ENCODE data around the gene AASS. TPM values are rescaled to one million over a fixed set of nuclear protein-coding genes. Genes with fewer than 3 reads are reported as not detected.

AASS gene
- total RNA-seq = 23.9 and 33.2 TPM in 2 replicates

DNA sequence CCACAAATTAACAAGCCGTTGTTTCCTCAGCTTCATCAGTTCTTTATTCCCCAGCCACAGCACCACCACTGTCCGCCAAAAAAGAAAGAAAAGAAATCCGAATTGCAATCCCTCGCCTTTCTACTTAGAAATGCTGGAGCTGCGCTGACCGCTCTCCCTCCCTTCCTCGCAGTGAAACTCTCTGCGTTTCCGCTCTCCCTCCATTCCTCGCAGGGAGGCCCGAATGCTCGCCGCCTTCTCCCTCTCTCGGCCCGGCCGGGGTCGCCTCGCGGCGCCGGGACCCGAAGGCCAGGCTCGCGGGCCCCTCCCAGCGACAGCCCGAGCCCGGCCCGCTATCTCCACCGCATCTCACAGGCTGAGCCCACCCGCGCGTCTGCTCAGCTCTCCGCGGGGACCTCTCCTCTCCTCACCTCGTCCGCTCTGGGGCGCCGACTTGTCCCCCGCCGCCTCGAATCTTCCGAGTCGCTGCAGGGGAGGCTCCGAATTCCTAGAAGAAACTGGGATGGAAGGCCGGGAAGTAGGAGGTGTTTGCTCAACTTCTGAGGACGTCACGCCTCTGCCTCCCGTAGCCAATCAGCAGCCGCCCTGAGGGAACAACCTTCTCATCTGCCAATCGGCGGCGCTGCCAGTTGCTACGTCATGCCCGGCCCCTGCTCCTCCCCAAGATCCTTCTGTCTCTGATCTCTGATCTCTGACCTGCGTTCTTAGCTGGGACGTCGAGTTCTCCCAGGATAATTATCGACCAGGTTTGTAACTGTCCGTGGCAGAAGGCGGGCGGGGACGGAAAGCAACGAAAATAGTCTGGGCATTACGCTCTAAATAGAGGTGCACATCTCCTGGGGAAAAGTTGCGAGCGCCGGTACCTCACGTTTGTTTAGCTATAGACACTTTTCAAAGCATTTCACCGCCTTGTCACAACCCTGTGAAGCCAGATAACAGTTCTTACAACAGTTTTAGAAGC is at the start of gene AASS:
AASS (minus strand) TSS at position 499 of the 961 bp plus-strand sequence. CDS start 10,523 bp downstream, outside the sequence.

Small RNA genes within 50 kb of the gene (small RNA-seq; reads per million reads assigned to genes)
- gene RNU7-154P = not detected

Other genes starting within 250 kb of the AASS start
- not detected in 2 replicates for gene FEZF1, start 160.5 kb upstream of the AASS start, total RNA-seq